OCI-LY3 (cell line): ENCODE results near the gene FSTL4.

Experiments used
- H2AFZ ChIP-seq: fragments of 200-600, 300-600 bp; shearing (Covaris generic); 2 replicates; pipeline ENCODE4 v1.6.0; 2014; ENCODE audit warnings: antibody characterized with exemption, low read depth, low read length
- H3K27ac ChIP-seq: fragments of 200-600, 300-600 bp; sonication (generic); 2 replicates; pipeline ENCODE4 v1.5.1; 2014; ENCODE audit warnings: mild to moderate bottlenecking, low read length, moderate library complexity, mixed read lengths
- H3K27me3 ChIP-seq: fragments of 200-600, 300-600 bp; sonication (generic); 2 replicates; pipeline ENCODE4 v1.6.1; 2014; ENCODE audit warnings: low read depth, low read length, mixed read lengths
- H3K36me3 ChIP-seq: fragments of 200-600, 300-600 bp; sonication (generic); replicated peaks from 2 replicates; pipeline ENCODE3; 2014; ENCODE audit warnings: low read depth, low read length, mixed read lengths
- H3K4me1 ChIP-seq: fragments of 300-600, 200-600 bp; sonication (generic); 2 replicates; pipeline ENCODE4 v1.6.1; 2014; ENCODE audit warnings: low read length, mixed read lengths
- H3K4me2 ChIP-seq: fragments of 200-600, 300-600 bp; sonication (generic); 2 replicates; pipeline ENCODE4 v1.6.1; 2014; ENCODE audit warnings: low read length, mixed read lengths
- H3K4me3 ChIP-seq: fragments of 300-600, 200-600 bp; sonication (generic); 2 replicates; pipeline ENCODE4 v1.5.1; 2014; ENCODE audit warnings: antibody characterized with exemption, mild to moderate bottlenecking, low read length, moderate library complexity
- H3K79me2 ChIP-seq: fragments of 300-600, 200-600 bp; shearing (Covaris generic); 2 replicates; pipeline ENCODE4 v1.6.1; 2014; ENCODE audit warnings: mild to moderate bottlenecking, low read length, mixed read lengths
- H3K9ac ChIP-seq: fragments of 300-600, 200-600 bp; shearing (Covaris generic); 2 replicates; pipeline ENCODE4 v1.6.0; 2014; ENCODE audit warnings: mild to moderate bottlenecking, low read length, moderate library complexity
- H3K9me3 ChIP-seq: fragments of 200-600, 300-600 bp; shearing (Covaris generic); 2 replicates; pipeline ENCODE4 v1.6.1; 2014; ENCODE audit warnings: low read length, mixed read lengths; ENCODE audit not compliant: insufficient read depth
- H4K20me1 ChIP-seq: fragments of 200-600, 300-600 bp; sonication (generic); 2 replicates; pipeline ENCODE4 v1.6.1; 2016; ENCODE audit warnings: low read length, mixed read lengths; ENCODE audit not compliant: insufficient read depth
- CTCF ChIP-seq: fragments of 200-600, 300-600 bp; sonication (generic); IDR thresholded peaks from 2 replicates; pipeline ENCODE4 v1.5.1; 2014; ENCODE audit warnings: antibody characterized with exemption, low read length, low read depth
- EZH2phosphoT487 ChIP-seq: fragments of 200-600 bp; shearing (Covaris generic); IDR thresholded peaks from 2 replicates; pipeline ENCODE4 v1.6.1; 2018; ENCODE audit warnings: antibody characterized with exemption, mixed run types, low read depth

Gene FSTL4

GRCh38 chr5:133399247-133399891 lies 213.0 kb downstream of the FSTL4 start:
- peak overlapping the region; percentile 0; the same call in 1 of the 2 replicates for H2AFZ ChIP-seq
- no peaks in the 10 kb centered on the region for H3K27me3 ChIP-seq
- no peak overlapping the region for H3K4me3 ChIP-seq
- TF ChIP-seq EZH2phosphoT487 = no peak
- TF ChIP-seq CTCF = no peak
- H3K9me3 ChIP-seq = no peaks in the 10 kb centered on the region
- H3K36me3 ChIP-seq = no peaks in the 10 kb centered on the region
- H3K79me2 ChIP-seq = no peaks in the 10 kb centered on the region
- H4K20me1 ChIP-seq = no peaks in the 10 kb centered on the region
- H3K27ac ChIP-seq = no peak overlapping the region
- H3K4me2 ChIP-seq = peak overlapping the region; percentile 77
- no peak overlapping the region for H3K9ac ChIP-seq
- peaks cover 49% of the 10 kb centered on the region for H3K4me1 ChIP-seq

- H3K4me2 ChIP-seq = peak overlapping the region; percentile 77
- 0 out of 2 replicates have a peak overlapping the region, but pooled peaks have one; percentile 3 for H3K4me3 ChIP-seq
These were observed 213.7 kb downstream of the FSTL4 start for GRCh38 chr5:133398646-133399101.

GRCh38 chr5:133397990-133398645 lies 214.2 kb downstream of the FSTL4 start:
- H3K9me3 ChIP-seq = no peaks in the 10 kb centered on the region
- H2AFZ ChIP-seq = peak overlapping the region; percentile 45
- H3K4me1 ChIP-seq = peaks cover 49% of the 10 kb centered on the region
- no peaks in the 10 kb centered on the region for H3K27me3 ChIP-seq
- H3K36me3 ChIP-seq = no peaks in the 10 kb centered on the region
- H3K4me3 ChIP-seq = peak overlapping the region; percentile 56; the same call in 1 of the 2 replicates
- no peaks in the 10 kb centered on the region for H4K20me1 ChIP-seq
- H3K4me2 ChIP-seq = peak overlapping the region; percentile 77
- peak overlapping the region; percentile 72 for H3K9ac ChIP-seq
- TF ChIP-seq CTCF (no peak), EZH2phosphoT487 (no peak)
- no peaks in the 10 kb centered on the region for H3K79me2 ChIP-seq
- H3K27ac ChIP-seq = peak overlapping the region; percentile 88

More at GRCh38 chr5:133398646-133399101, 213.7 kb downstream of the FSTL4 start:
- Histone ChIP-seq H3K36me3 (no peaks in the 10 kb centered on the region), H2AFZ (peak overlapping the region; percentile 45; the same call in 1 of the 2 replicates), H4K20me1 (no peaks in the 10 kb centered on the region), H3K27me3 (no peaks in the 10 kb centered on the region), H3K9ac (no peak overlapping the region; the same call in 1 of the 2 replicates), H3K4me1 (peaks cover 49% of the 10 kb centered on the region), H3K9me3 (no peaks in the 10 kb centered on the region), H3K27ac (peak overlapping the region; percentile 88), H3K79me2 (no peaks in the 10 kb centered on the region)
- TF ChIP-seq EZH2phosphoT487 = no peak
- TF ChIP-seq CTCF = no peak

- Histone ChIP-seq H3K36me3 (no peaks in the 10 kb centered on the region), H3K27ac (peak overlapping the region; percentile 88), H3K79me2 (no peaks in the 10 kb centered on the region), H3K9me3 (no peaks in the 10 kb centered on the region), H3K9ac (peak overlapping the region; percentile 72), H2AFZ (peak overlapping the region; percentile 33; the same call in 1 of the 2 replicates), H3K4me2 (peak overlapping the region; percentile 77), H3K4me1 (peaks cover 49% of the 10 kb centered on the region), H3K27me3 (no peaks in the 10 kb centered on the region), H3K4me3 (peak overlapping the region; percentile 56), H4K20me1 (no peaks in the 10 kb centered on the region)
- TF ChIP-seq CTCF (no peak), EZH2phosphoT487 (no peak)
These were observed 215.0 kb downstream of the FSTL4 start for GRCh38 chr5:133397348-133397747.
